Measurements from ENCODE around the gene FBXL14. TPM values are rescaled to one million over a fixed set of nuclear protein-coding genes. Genes with fewer than 3 reads are reported as not detected.

The FBXL14 gene
- total and polyA plus RNA-seq, 9 of the 15 experiments (the other 6 are each of a cell fraction or from before 2014, with no cell fraction given), result 0.13 to 9.8 (median 3.3) TPM

DNA sequence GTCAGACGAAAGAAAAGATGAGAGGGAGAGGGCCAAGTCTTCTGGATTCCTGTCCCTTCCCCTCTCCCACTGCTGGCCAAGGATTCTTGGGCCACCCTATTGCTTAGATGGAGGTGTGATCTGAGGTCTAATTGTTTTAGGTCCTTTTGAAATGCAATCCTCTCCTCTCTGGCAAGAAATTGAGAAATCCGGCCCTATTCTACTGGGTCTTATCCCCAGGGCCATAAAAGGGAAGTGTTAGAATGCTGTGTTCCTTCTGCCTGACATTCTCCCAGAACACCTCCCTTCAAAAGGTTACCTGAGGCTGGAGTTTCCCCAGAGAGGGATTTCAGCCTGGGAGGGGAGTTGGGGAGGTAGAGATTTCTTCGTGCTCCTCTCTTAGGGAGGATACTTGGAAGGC is 39.1 kb upstream of the FBXL14 start:
- no peak overlapping the region for H3K4me3 ChIP-seq
- WGBS (ENCODE audit: insufficient coverage, low coverage, missing lambda C conversion rate), result 84% methylated on average over 3 of the region's 3 CpGs
- H3K4me1 ChIP-seq (replicated peaks in 1 of 2; ENCODE audit: control insufficient read depth in 2 of 2, insufficient read depth in 2 of 2, low read length in 2 of 2), result peaks cover 2 to 17% of the 10 kb centered on the region in 2 experiments; a peak in 4 of 5 replicates
- DNase-seq (ENCODE audit: extremely low read depth in 1 of 4, low spot score in 3 of 4), result no peak
- intact Hi-C loops (cut with micrococcal nuclease), result no loop called here
- ATAC-seq, result no peak
- H3K36me3 ChIP-seq (ENCODE audit: control insufficient read depth, insufficient read depth, low read length), result no peaks in the 10 kb centered on the region
- H3K9me3 ChIP-seq (replicated peaks; ENCODE audit: control insufficient read depth, insufficient read depth, low read depth, low read length), result no peaks in the 10 kb centered on the region
- ChIA-PET POLR2A (no interaction called here), CTCF (ENCODE audit: low intra/inter-chr PET ratio) (interaction anchor here (1.0 to 2.5 kb wide), 2 partner anchors 20 to 157 kb away, joined by 3 to 22 read pairs; no protein-coding TSS in a partner anchor)
- no peaks in the 10 kb centered on the region for H3K27me3 ChIP-seq (ENCODE audit: control insufficient read depth in 2 of 2, insufficient read depth in 2 of 2, low read length in 2 of 2)
- H3K9me1 ChIP-seq (ENCODE audit: control insufficient read depth, insufficient read depth, low read length), result no peaks in the 10 kb centered on the region
- no peak overlapping the region for H3K27ac ChIP-seq (ENCODE audit: extremely low read depth, low read depth, low read length)
- H3K79me2 ChIP-seq (ENCODE audit: control insufficient read depth, insufficient read depth, low read length), result no peaks in the 10 kb centered on the region
- no peak overlapping the region for H3K9ac ChIP-seq (ENCODE audit: insufficient read depth in 1 of 2, low read depth in 2 of 2, low read length in 2 of 2)
- no peak overlapping the region for H3K4me2 ChIP-seq (ENCODE audit: insufficient read depth, low read length)
- H4K20me1 ChIP-seq (replicated peaks; ENCODE audit: control insufficient read depth, insufficient read depth, low read length), result no peaks in the 10 kb centered on the region
- no peak for FAIRE-seq
- no TSS peak for BruUV-seq (replicated peaks)
- no peak overlapping the region for H2AFZ ChIP-seq (ENCODE audit: low read depth, low read length)
- in situ Hi-C loops (cut with MboI), result no loop called here
- no peak for TF ChIP-seq TAL1 (IDR thresholded peaks at IDR 0.05)
- TF ChIP-seq ZNF263 (CRISPR knock-in tag; IDR thresholded peaks at IDR 0.05; ENCODE audit: borderline replicate concordance), result no peak
- no peak for TF ChIP-seq NR2C2 (CRISPR knock-in tag; IDR thresholded peaks at IDR 0.05)
- TF ChIP-seq NR2C2 (tag; IDR thresholded peaks at IDR 0.05), result no peak
- TF ChIP-seq THRB (CRISPR knock-in tag; conservative IDR thresholded peaks at IDR 0.05), result no peak
- TF ChIP-seq, protein P1, sequence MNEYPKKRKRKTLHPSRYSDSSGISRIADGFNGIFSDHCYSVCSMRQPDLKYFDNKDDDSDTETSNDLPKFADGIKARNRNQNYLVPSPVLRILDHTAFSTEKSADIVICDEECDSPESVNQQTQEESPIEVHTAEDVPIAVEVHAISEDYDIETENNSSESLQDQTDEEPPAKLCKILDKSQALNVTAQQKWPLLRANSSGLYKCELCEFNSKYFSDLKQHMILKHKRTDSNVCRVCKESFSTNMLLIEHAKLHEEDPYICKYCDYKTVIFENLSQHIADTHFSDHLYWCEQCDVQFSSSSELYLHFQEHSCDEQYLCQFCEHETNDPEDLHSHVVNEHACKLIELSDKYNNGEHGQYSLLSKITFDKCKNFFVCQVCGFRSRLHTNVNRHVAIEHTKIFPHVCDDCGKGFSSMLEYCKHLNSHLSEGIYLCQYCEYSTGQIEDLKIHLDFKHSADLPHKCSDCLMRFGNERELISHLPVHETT (CRISPR knock-in tag; conservative IDR thresholded peaks at IDR 0.05 in 1 of 2, IDR thresholded peaks at IDR 0.05 in 1 of 2), result no peak
- TF ChIP-seq L3MBTL2 (IDR thresholded peaks at IDR 0.05), result no peak
- no peak for TF ChIP-seq U2AF2 (optimal IDR thresholded peaks at IDR 0.05; ENCODE audit: low read depth, low read length)
- TF ChIP-seq NCOA6 (IDR thresholded peaks at IDR 0.05), result no peak
- no peak for TF ChIP-seq ZBTB12 (CRISPR knock-in tag; IDR thresholded peaks at IDR 0.05)
- no peak for TF ChIP-seq SMARCC2 (IDR thresholded peaks at IDR 0.05; ENCODE audit: low read depth)
- no peak for TF ChIP-seq NKRF (IDR thresholded peaks at IDR 0.05; ENCODE audit: borderline replicate concordance)
- TF ChIP-seq, protein P2, sequence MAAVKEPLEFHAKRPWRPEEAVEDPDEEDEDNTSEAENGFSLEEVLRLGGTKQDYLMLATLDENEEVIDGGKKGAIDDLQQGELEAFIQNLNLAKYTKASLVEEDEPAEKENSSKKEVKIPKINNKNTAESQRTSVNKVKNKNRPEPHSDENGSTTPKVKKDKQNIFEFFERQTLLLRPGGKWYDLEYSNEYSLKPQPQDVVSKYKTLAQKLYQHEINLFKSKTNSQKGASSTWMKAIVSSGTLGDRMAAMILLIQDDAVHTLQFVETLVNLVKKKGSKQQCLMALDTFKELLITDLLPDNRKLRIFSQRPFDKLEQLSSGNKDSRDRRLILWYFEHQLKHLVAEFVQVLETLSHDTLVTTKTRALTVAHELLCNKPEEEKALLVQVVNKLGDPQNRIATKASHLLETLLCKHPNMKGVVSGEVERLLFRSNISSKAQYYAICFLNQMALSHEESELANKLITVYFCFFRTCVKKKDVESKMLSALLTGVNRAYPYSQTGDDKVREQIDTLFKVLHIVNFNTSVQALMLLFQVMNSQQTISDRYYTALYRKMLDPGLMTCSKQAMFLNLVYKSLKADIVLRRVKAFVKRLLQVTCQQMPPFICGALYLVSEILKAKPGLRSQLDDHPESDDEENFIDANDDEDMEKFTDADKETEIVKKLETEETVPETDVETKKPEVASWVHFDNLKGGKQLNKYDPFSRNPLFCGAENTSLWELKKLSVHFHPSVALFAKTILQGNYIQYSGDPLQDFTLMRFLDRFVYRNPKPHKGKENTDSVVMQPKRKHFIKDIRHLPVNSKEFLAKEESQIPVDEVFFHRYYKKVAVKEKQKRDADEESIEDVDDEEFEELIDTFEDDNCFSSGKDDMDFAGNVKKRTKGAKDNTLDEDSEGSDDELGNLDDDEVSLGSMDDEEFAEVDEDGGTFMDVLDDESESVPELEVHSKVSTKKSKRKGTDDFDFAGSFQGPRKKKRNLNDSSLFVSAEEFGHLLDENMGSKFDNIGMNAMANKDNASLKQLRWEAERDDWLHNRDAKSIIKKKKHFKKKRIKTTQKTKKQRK (IDR thresholded peaks at IDR 0.05; ENCODE audit: borderline replicate concordance, low read depth, low read length), result no peak
